ENCODE measurements around the gene USF1.
"Not testable (repeated sequence)": the region's sequence is repeated elsewhere in the genome, so short reads cannot be mapped to it uniquely, and the experiment has no call there.

Gene USF1

GRCh38 chr1:161047436-161048420 lies 2.0 kb upstream of the USF1 start:
- DNase-seq, result no peak

- no peak for DNase-seq
These were observed 940 bp upstream of the USF1 start for GRCh38 chr1:161046605-161047228.

DNA sequence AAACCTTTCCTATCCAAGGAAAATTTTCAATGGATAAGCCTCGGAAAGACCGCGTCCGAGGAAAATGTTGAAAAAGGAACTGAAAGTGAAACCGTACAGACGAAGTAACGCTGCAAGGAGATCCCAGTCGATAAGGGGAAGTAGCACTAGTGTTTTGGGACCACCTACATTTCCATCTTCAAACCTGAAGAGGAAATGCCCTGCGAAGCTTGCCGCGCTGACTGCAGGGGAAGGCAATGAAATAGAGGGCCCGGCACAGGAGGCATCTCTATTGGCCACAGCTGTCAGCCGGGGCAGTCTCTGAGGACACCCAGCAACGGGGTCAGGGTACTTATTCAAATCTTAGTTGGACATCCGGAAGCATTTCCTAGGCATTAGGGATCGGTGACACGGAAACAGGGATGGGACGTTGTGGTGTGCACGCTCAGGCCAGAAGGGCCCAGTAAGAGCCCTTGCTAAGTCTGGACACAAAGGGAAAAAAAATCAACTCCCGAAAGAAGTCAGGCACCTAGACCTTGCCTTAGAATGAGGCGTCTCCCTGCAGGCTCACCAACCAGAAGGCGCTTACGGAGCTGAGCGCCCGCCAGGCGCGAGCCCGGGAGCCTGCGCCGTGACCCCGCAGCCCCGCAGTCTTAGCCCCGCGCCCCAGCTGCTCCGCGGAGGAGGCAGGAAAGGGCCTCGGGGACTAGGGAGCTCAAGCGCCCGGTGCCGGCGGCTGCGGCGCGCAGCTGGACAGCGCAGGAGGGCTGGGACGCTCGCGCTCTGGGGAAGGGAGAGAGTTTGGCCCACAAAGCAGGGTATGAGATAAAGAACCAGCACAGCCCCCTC lies 655 bp downstream of the USF1 start:
- DNase-seq, result peak; percentile 85 to 92

DNA sequence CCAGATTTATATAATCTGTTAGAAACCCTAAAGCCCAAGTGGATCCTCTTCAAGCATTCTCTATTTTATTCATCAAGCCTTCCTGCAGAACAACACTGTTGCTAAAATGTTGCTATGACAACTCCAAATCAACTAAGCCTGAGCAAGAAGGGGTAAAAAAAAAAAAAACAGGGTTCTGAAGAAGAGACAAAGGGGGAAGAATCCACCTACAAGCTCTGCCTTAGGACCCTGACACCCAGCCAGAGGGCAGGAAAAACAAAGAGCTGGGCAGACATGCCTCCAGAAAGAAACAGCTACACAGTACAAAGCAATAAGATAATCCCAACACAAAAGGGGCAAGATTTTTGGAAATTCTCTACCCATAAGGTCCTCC lies 1.3 kb downstream of the USF1 start:
- no peak for DNase-seq

DNA sequence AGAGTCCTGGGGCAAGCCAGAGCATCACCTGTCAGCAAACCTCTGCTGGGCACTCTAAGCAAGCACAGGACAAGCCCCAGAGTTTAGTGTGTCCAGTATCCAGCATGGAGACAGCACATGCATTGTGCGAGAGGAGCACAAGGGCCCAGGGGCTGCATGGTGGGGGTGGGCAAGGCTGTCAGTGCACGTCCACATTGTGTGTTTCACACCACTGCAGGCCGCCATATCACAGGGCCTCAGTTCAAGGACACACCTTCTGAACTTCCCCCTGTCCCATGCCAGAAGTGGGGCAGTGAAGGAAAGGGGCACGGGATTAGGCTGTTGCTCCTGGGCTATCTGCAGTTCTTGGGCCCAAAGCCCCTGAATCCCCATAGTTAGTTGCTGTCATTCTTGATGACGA lies 6.2 kb downstream of the USF1 start:
- no peak for DNase-seq

DNA sequence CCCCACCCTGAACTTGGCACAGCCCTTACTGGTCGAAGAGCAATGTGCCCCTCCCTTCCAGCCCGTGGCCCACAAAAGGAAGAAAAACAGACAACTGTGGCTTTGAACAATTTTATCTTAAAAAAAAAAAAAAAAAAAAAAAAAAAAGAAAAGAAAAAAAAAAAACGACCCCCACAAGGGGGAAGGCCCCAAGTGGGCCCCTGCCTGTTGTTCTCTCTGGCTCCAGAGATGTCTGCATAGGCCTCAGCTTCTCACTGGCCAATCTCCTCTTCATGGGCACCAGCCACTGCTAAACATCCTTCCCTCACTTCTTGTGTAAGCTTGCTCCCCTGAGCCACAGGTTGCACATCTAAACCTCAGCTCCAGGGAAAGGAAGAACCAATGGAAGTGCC lies 6.6 kb downstream of the USF1 start:
- DNase-seq, result no peak

- peak; percentile 75 to 95 for DNase-seq
These were observed 7.1 kb downstream of the USF1 start, which contains the start of gene TSTD1 for GRCh38 chr1:161038523-161039153. Gene TSTD1 (minus strand): TSS chr1:161038964. CDS start chr1:161038889, 75 bp downstream.

GRCh38 chr1:161037661-161038522 lies 7.9 kb downstream of the USF1 start:
- DNase-seq, result peak in 1 of 2 experiments; percentile 36

DNA sequence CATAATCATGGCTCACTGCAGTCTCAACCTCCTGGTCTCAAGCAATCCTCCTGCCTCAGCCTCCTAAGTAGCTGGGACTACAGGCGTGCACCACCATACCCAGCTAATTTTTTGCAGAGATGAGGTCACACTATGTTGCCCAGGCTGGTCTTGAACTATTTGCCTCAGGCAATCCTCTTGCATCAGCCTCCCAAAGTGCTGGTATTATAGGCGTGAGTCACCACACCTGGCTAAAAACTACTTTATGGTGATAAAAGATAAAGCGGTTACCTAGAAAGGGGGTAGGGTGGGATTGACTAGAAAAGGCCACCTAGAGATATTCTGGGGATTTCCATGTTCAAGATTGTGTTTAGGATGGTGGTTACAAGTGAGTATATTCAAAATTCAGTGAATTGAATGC lies 12.0 kb downstream of the USF1 start:
- no peak for DNase-seq

GRCh38 chr1:161032409-161032808 lies 13.4 kb downstream of the USF1 start:
- DNase-seq, result no peak

DNA sequence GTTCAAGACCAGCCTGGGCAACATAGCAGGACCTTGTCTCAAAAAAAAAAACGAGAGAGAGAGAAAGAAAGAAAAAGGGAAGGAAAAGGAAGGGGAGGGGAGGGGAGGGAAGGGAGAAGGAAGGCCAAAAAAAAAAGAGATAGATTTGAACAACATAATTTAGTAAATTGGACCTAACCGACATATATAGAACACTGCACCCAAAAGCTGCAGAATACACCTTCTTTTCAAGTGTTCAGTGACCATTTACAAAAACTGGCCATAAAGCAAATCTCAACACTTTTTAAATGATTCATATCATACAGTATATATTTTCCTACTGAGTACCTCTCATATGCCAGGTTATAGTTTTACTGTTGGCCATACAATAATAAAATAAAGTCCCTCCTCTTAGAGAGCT lies 13.9 kb downstream of the USF1 start:
- DNase-seq, result no peak

DNA sequence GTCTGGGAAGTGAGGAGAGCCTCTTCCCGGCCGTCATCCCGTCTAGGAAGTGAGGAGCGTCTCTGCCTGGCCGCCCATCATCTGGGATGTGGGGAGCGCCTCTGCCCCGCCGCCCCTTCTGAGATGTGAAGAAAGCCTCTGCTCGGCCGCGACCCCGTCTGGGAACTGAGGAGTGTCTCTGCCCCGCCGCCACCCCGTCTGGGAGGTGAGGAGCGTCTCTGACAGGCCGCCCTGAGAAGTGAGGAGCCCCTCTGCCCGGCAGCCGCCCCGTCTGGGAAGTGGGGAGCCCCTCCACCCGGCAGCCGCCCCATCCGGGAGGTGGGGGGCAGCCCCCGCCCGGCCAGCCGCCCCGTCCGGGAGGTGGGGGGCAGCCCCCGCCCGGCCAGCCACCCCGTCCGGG lies 16.3 kb downstream of the USF1 start:
- not testable (repeated sequence) for DNase-seq

- not testable (repeated sequence) for DNase-seq
These were observed 18.8 kb downstream of the USF1 start for GRCh38 chr1:161026954-161027353.

GRCh38 chr1:161022432-161022831 lies 23.3 kb downstream of the USF1 start:
- not testable (repeated sequence) for DNase-seq

- DNase-seq, result no peak
These were observed 23.8 kb downstream of the USF1 start for GRCh38 chr1:161021970-161022353.

DNA sequence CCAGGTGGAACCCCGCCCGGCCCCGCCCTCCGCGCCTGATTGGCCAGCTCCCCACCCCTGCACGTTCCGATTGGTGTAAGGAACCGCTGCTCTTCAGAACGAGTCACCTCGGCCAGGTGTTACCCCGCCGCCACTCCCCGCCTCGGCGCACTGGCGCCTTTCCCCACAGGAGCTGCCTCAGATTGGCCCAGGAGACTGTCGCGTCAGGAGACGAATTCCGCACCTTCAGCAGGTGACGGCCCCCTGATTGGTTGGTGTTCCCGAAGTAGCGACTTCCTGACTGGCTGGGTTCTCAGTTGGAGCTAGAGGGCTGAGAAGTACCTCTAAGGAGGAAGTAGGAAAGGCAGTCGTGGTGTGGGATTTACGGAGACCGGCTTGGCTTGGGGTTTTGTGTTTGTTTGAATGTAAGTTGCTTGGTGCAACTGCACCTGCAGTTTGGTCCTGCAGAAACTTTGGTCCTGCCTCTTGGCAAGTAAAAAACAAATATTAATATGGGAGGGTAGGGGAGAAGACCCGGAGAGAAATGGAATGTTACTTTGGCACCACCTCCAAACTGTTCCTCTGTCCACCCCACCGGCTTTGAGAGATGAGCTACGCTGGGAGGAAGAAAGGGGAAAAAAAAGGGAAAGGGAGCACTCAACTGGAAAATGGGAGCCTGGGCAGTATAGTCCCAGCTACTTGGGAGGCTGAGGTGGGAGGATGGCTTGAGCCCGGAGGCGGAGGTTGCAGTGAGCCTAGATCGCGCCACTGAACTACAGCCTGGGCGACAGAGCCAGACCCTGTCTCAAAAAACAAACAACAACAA lies 24.4 kb downstream of the USF1 start:
- peak; percentile 100 for DNase-seq

- peak; percentile 88 to 94 for DNase-seq
These were observed 25.1 kb downstream of the USF1 start, which contains the start of gene F11R for GRCh38 chr1:161020509-161021164. Gene F11R (minus strand): TSS chr1:161021152. CDS start chr1:161021073, 79 bp downstream.

DNA sequence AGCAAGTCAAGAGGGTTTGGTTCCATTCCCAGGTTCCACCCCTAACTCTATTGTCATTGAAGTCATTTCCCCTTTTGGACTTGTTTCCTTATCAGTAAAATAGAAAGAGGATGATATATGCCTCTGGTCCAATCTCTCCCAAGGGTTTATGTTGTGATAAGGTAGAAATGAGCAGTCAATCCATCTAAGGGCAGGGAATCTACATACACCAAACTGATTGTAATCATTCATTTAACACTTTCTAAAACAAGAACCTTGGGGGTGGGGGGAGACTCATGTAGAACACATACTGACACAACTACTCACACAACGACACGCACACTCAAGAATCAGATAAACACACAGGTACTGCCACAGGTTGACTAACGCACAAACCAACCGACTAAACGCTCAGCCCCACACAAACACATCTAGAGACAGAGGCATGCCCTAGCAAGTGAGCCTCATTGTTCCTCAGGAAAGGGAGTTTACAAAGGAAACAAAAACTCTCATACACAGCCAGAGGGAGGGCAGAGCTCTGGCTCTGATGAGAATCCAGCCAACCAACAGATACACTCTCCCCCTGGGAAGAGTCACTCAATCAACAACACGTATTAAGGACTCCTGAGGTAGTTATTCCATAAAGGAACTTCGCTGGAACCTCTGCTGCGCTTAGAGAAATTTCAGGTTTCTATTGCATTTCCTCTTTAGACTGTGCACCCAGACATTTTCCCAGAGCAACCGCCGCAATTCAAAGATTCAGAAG lies 25.9 kb downstream of the USF1 start:
- DNase-seq, result peak; percentile 57 to 58

- not testable (repeated sequence) for DNase-seq
These were observed 26.6 kb downstream of the USF1 start for GRCh38 chr1:161019111-161019660.
